IMR-90 (cell line): ENCODE measurements around the gene FGR.

Source experiments
- BHLHE40 ChIP-seq: fragments of 150-350 bp; IDR thresholded peaks from 2 replicates; pipeline ENCODE4 v1.6.1; 2016; ENCODE audit warnings: mild to moderate bottlenecking, low read depth, low read length
- CEBPB ChIP-seq: IDR thresholded peaks from 2 replicates; pipeline ENCODE4 v1.6.1; 2012; ENCODE audit warnings: low read depth, low read length, improper control_type of control experiment
- CTCF ChIP-seq: conservative IDR thresholded peaks from 2 replicates; pipeline ENCODE4 v1.5.1; 2012; ENCODE audit warnings: mild to moderate bottlenecking, low read depth, low read length, improper control_type of control experiment
- ELK1 ChIP-seq: fragments of 150-350 bp; IDR thresholded peaks from 2 replicates; pipeline ENCODE4 v1.6.1; 2016; ENCODE audit warnings: low read depth, mild to moderate bottlenecking, low read length, moderate library complexity, borderline replicate concordance
- FOS ChIP-seq: fragments of 150-350 bp; IDR thresholded peaks from 2 replicates; pipeline ENCODE4 v1.6.1; 2016; ENCODE audit warnings: low read depth, low read length
- MAFK ChIP-seq: IDR thresholded peaks from 2 replicates; pipeline ENCODE4 v1.6.1; 2012; ENCODE audit warnings: low read depth, low read length, improper control_type of control experiment
- MXI1 ChIP-seq: IDR thresholded peaks from 2 replicates; pipeline ENCODE4 v1.6.1; 2012; ENCODE audit warnings: low read depth, mild to moderate bottlenecking, low read length, moderate library complexity, borderline replicate concordance
- POLR2A ChIP-seq: IDR thresholded peaks from 2 replicates; pipeline ENCODE4 v1.6.1; 2012; ENCODE audit warnings: mild to moderate bottlenecking, low read depth, low read length
- RAD21 ChIP-seq: IDR thresholded peaks from 2 replicates; pipeline ENCODE4 v1.6.1; 2012; ENCODE audit warnings: low read length, improper control_type of control experiment
- RCOR1 ChIP-seq: IDR thresholded peaks from 2 replicates; pipeline ENCODE4 v1.6.1; 2012; ENCODE audit warnings: mild to moderate bottlenecking, low read length, improper control_type of control experiment; ENCODE audit not compliant: insufficient replicate concordance
- RFX5 ChIP-seq: IDR thresholded peaks from 2 replicates; pipeline ENCODE4 v1.8.0; 2012; ENCODE audit warnings: low read depth, mild to moderate bottlenecking, low read length, moderate library complexity
- SMC3 ChIP-seq: fragments of 150-350 bp; IDR thresholded peaks from 2 replicates; pipeline ENCODE4 v1.6.1; 2016; ENCODE audit warnings: low read depth, mild to moderate bottlenecking, antibody characterized with exemption, low read length, moderate library complexity
- USF2 ChIP-seq: fragments of 150-350 bp; IDR thresholded peaks from 2 replicates; pipeline ENCODE4 v1.6.1; 2017; ENCODE audit warnings: mild to moderate bottlenecking, antibody characterized with exemption, low read length, low read depth

GRCh38 chr1:27684176-27684575, 49.2 kb upstream of the FGR start:
- TF ChIP-seq CTCF (no peak), SMC3 (no peak), RCOR1 (no peak), POLR2A (no peak), ELK1 (no peak), USF2 (no peak), BHLHE40 (no peak), RAD21 (no peak), MXI1 (no peak), FOS (no peak), CEBPB (no peak), RFX5 (no peak), MAFK (no peak)
